H9 (cell line): ENCODE results near the gene ADAMTS17. TPM values are rescaled to one million over a fixed set of nuclear protein-coding genes. Genes with fewer than 3 reads are reported as not detected.

Source experiments
- DNase-seq: peaks from one replicate; pipeline ENCODE4 v3.0.0-alpha.2; 2017
- H2AFZ ChIP-seq: one replicate; pipeline ENCODE4 v1.6.1; 2013; ENCODE audit warnings: mild to moderate bottlenecking, low read length, control low read depth, moderate library complexity
- H2AK5ac ChIP-seq: 2 replicates; pipeline ENCODE4 v1.6.1; 2013; ENCODE audit warnings: low read length, control low read depth, mixed read lengths; ENCODE audit not compliant: insufficient read length
- H2BK120ac ChIP-seq: one replicate; pipeline ENCODE4 v1.6.1; 2013; ENCODE audit warnings: low read depth, mild to moderate bottlenecking, low read length, control low read depth, inconsistent platforms; ENCODE audit not compliant: poor library complexity, severe bottlenecking
- H2BK12ac ChIP-seq: 2 replicates; pipeline ENCODE4 v1.6.1; 2013; ENCODE audit warnings: low read length, control low read depth, mixed read lengths, low read depth; ENCODE audit not compliant: insufficient read length
- H2BK15ac ChIP-seq: 2 replicates; pipeline ENCODE4 v1.6.1; 2013; ENCODE audit warnings: low read depth, low read length, control low read depth
- H2BK20ac ChIP-seq: one replicate; pipeline ENCODE4 v1.6.1; 2013; ENCODE audit warnings: low read depth, mild to moderate bottlenecking, low read length, control low read depth, inconsistent platforms; ENCODE audit not compliant: poor library complexity, severe bottlenecking
- H2BK5ac ChIP-seq: 2 replicates; pipeline ENCODE4 v1.6.1; 2013; ENCODE audit warnings: low read length, control low read depth, mixed read lengths; ENCODE audit not compliant: insufficient read length
- H3K14ac ChIP-seq: 2 replicates; pipeline ENCODE4 v1.6.1; 2013; ENCODE audit warnings: low read length, control low read depth; ENCODE audit not compliant: insufficient read depth
- H3K18ac ChIP-seq: 2 replicates; pipeline ENCODE4 v1.6.1; 2013; ENCODE audit warnings: low read depth, mild to moderate bottlenecking, mixed read lengths, low read length, control low read depth; ENCODE audit not compliant: insufficient read length
- H3K23ac ChIP-seq: 2 replicates; pipeline ENCODE4 v1.6.1; 2013; ENCODE audit warnings: low read length, control low read depth, mixed read lengths, low read depth; ENCODE audit not compliant: insufficient read length
- H3K23me2 ChIP-seq: 2 replicates; pipeline ENCODE4 v1.6.1; 2013; ENCODE audit warnings: low read depth, mild to moderate bottlenecking, mixed read lengths, low read length, control low read depth; ENCODE audit not compliant: insufficient read length, poor library complexity, severe bottlenecking
- H3K27ac ChIP-seq: 2 replicates; pipeline ENCODE4 v1.5.1; 2013; ENCODE audit warnings: low read length, control low read depth, mixed read lengths, low read depth; ENCODE audit not compliant: insufficient read length
- H3K27me3 ChIP-seq: 2 replicates; pipeline ENCODE4 v1.6.1; 2013; ENCODE audit warnings: low read length, control low read depth, inconsistent platforms; ENCODE audit not compliant: insufficient read depth
- H3K4ac ChIP-seq: 2 replicates; pipeline ENCODE4 v1.6.1; 2013; ENCODE audit warnings: low read depth, mild to moderate bottlenecking, control low read depth, inconsistent platforms, low read length, moderate library complexity
- H3K4me1 ChIP-seq: 2 replicates; pipeline ENCODE4 v1.6.1; 2013; ENCODE audit warnings: low read length, control low read depth, inconsistent platforms; ENCODE audit not compliant: insufficient read depth
- H3K4me2 ChIP-seq: 2 replicates; pipeline ENCODE4 v1.6.1; 2013; ENCODE audit warnings: low read length, control low read depth, mixed read lengths; ENCODE audit not compliant: insufficient read length, insufficient read depth
- H3K56ac ChIP-seq: 2 replicates; pipeline ENCODE4 v1.6.1; 2013; ENCODE audit warnings: low read depth, mild to moderate bottlenecking, mixed read lengths, low read length, control low read depth; ENCODE audit not compliant: insufficient read length
- H3K79me1 ChIP-seq: 2 replicates; pipeline ENCODE4 v1.6.1; 2013; ENCODE audit warnings: low read depth, mild to moderate bottlenecking, moderate library complexity, low read length, control low read depth, inconsistent platforms; ENCODE audit not compliant: insufficient read depth, poor library complexity, severe bottlenecking
- H3K79me2 ChIP-seq: 2 replicates; pipeline ENCODE4 v1.6.1; 2013; ENCODE audit warnings: low read length, control low read depth, inconsistent platforms; ENCODE audit not compliant: insufficient read depth
- H3K9ac ChIP-seq: 2 replicates; pipeline ENCODE4 v1.6.1; 2013; ENCODE audit warnings: low read length, control low read depth, mixed read lengths; ENCODE audit not compliant: insufficient read length; ENCODE audit errors: extremely low read depth
- H3K9me3 ChIP-seq: one replicate; pipeline ENCODE4 v1.6.1; 2013; ENCODE audit warnings: low read depth, low read length, inconsistent platforms; ENCODE audit not compliant: control insufficient read depth
- H3T11ph ChIP-seq: one replicate; pipeline ENCODE4 v1.6.1; 2013; ENCODE audit warnings: mild to moderate bottlenecking, low read length, control low read depth, inconsistent platforms
- H4K20me1 ChIP-seq: one replicate; pipeline ENCODE4 v1.6.1; 2013; ENCODE audit not compliant: control insufficient read depth, insufficient read length, insufficient read depth
- H4K5ac ChIP-seq: 2 replicates; pipeline ENCODE4 v1.6.1; 2013; ENCODE audit warnings: low read depth, mild to moderate bottlenecking, mixed read lengths, low read length, control low read depth; ENCODE audit not compliant: insufficient read length
- H4K8ac ChIP-seq: replicated peaks from 2 replicates; pipeline ENCODE4 v1.6.1; 2013; ENCODE audit warnings: low read length, control low read depth, mixed read lengths, low read depth; ENCODE audit not compliant: insufficient read length
- H4K91ac ChIP-seq: 2 replicates; pipeline ENCODE4 v1.6.1; 2013; ENCODE audit warnings: low read depth, mild to moderate bottlenecking, moderate library complexity, mixed read lengths, low read length, control low read depth; ENCODE audit not compliant: insufficient read length
- H3K27ac Mint-ChIP-seq, 3 experiments: 2 replicates in 2 of 3; 3 replicates in 1 of 3; pipeline ENCODE4 v1.8.0; 2020 to 2021; ENCODE audit warnings: mixed read lengths in 3 of 3, mild to moderate bottlenecking in 1 of 3, moderate library complexity in 1 of 3
- H3K27me3 Mint-ChIP-seq: 2 replicates; pipeline ENCODE4 v1.8.0; 2021; ENCODE audit warnings: low read depth, mild to moderate bottlenecking, moderate library complexity, mixed read lengths
- H3K36me3 Mint-ChIP-seq, 3 experiments: 2 replicates in 2 of 3; 3 replicates in 1 of 3; pipeline ENCODE4 v1.8.0; 2020 to 2021; ENCODE audit warnings: low read depth in 3 of 3, mixed read lengths in 3 of 3; ENCODE audit not compliant: insufficient read depth in 1 of 3
- H3K4me1 Mint-ChIP-seq, 2 experiments: 2 replicates each; pipeline ENCODE4 v1.8.0; 2020; ENCODE audit warnings: mixed read lengths in 2 of 2
- H3K4me3 Mint-ChIP-seq, 2 experiments: 2 replicates in 1 of 2; 3 replicates in 1 of 2; pipeline ENCODE4 v1.8.0; 2020 to 2021; ENCODE audit warnings: mild to moderate bottlenecking in 2 of 2, mixed read lengths in 2 of 2, moderate library complexity in 1 of 2
- H3K9me3 Mint-ChIP-seq, 2 experiments: 2 replicates in 1 of 2; 3 replicates in 1 of 2; pipeline ENCODE4 v1.8.0; 2020; ENCODE audit warnings: mild to moderate bottlenecking in 2 of 2, mixed read lengths in 2 of 2, moderate library complexity in 1 of 2
- CTCF ChIP-seq: fragments of 200-600 bp; sonication (generic); conservative IDR thresholded peaks from 3 replicates; pipeline ENCODE4 v1.8.0; 2021; ENCODE audit warnings: antibody characterized with exemption, mild to moderate bottlenecking
- WGBS: extraction: QIAGEN DNeasy Blood & Tissue Kit; methylation state at CpG from one replicate; pipeline ENCODE4 v1.1.7; 2013; ENCODE audit warnings: missing lambda C conversion rate, low lambda C conversion rate, mixed read lengths; ENCODE audit not compliant: insufficient read length; ENCODE audit errors: extremely low coverage; 5-methylcytosine and 5-hydroxymethylcytosine counted together
- total RNA-seq: library from RNA; stranded (reverse); gene quantifications from 2 replicates; pipeline ENCODE4 v1.2.1, GENCODE V29; 2021

ADAMTS17 gene
- total RNA-seq, 1 experiment from 2014 or later = 2.9 TPM

GRCh38 chr15:100244796-100245486 is 96.8 kb downstream of the ADAMTS17 start:
- H2BK12ac ChIP-seq = no peak overlapping the region
- Mint-ChIP-seq H3K4me3 (no peak overlapping the region), H3K9me3 (peaks cover 0 to 8% of the 10 kb centered on the region in 2 experiments; a peak in 3 of 5 replicates), H3K27me3 (no peaks in the 10 kb centered on the region; the same call in 1 of the 2 replicates), H3K27ac (peak overlapping the region in 1 of 3 experiments; percentile 31; a peak in 2 of 7 replicates), H3K36me3 (peaks cover 0 to 12% (median 5%) of the 10 kb centered on the region in 3 experiments; a peak in 2 of 7 replicates), H3K4me1 (peaks cover 15 to 34% of the 10 kb centered on the region in 2 experiments)
- no peak overlapping the region for H4K91ac ChIP-seq
- no peak overlapping the region for H3K23ac ChIP-seq
- no peak overlapping the region for H2BK120ac ChIP-seq
- no peak overlapping the region for H2BK20ac ChIP-seq
- H3K9me3 ChIP-seq = no peaks in the 10 kb centered on the region
- H4K20me1 ChIP-seq = no peaks in the 10 kb centered on the region
- no peak overlapping the region for H4K5ac ChIP-seq
- WGBS = no CpG with 5 or more reads among the region's 10 CpGs
- H3K9ac ChIP-seq = no peak overlapping the region
- H3K79me1 ChIP-seq = no peaks in the 10 kb centered on the region
- no peak overlapping the region for H3T11ph ChIP-seq
- no peak overlapping the region for H4K8ac ChIP-seq
- no peak overlapping the region for H2AFZ ChIP-seq
- H3K14ac ChIP-seq = no peak overlapping the region
- no peaks in the 10 kb centered on the region for H3K27me3 ChIP-seq
- H3K56ac ChIP-seq = no peak overlapping the region
- H3K4me2 ChIP-seq = no peak overlapping the region
- H2AK5ac ChIP-seq = no peak overlapping the region
- no peak for TF ChIP-seq CTCF
- H3K18ac ChIP-seq = no peak overlapping the region
- no peak overlapping the region for H2BK5ac ChIP-seq
- no peak overlapping the region for H3K27ac ChIP-seq
- no peak for DNase-seq
- H3K23me2 ChIP-seq = no peaks in the 10 kb centered on the region
- no peaks in the 10 kb centered on the region for H3K4me1 ChIP-seq
- no peaks in the 10 kb centered on the region for H3K79me2 ChIP-seq
- no peak overlapping the region for H3K4ac ChIP-seq
- H2BK15ac ChIP-seq = no peak overlapping the region
